ENCODE measurements around the gene HS3ST6. TPM values are rescaled to one million over a fixed set of nuclear protein-coding genes. Genes with fewer than 3 reads are reported as not detected.
A peak's percentile ranks its signal among the peaks of the same experiment; 100 is the strongest.

Gene HS3ST6
- total and polyA plus RNA-seq, 2 of the 13 experiments (the other 11 are each of a cell fraction or from before 2014, with no cell fraction given), result not detected

DNA sequence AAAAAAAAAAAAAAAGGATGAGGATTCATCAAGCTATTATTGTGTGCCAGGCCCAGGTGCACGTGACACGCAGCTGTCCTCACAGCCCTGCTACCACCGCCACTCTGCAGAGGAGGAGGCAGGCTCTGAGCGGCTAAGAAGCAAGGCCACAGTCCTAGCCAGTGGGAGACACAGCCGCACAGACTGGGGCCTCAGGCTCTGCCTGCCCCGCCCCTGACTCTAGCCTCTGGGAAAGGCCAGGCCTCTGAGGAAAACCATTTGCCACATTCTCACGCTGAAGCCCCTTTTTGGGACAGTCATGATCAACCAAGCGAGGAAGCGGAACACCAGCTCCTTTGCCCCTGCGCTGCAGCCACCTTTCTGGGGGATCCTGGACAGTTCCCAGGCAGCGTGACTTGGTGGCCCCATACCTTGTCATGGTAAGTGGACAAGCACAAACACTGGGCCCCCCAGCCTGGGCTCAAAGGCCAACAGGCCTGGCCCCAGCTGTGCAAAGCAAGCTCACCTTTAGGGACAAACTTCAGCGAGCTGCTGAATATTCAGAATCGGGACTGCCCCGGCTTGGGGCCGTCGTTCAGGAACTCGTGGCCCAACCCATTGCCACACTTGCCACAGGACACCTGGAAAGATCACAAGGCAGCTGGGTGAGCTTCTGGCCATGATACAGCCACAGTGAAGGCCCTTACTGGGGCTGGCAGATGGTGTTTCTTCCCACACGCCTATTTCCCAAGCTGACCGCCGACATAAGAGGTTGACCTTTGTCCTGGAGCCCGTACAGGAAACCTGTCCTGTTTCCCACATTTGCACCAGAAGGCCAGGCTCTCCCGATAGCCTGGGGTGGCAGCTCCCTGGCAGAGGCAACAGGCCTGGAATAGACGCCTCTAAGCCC lies 22.3 kb upstream of the HS3ST6 start (continued):
- TF ChIP-seq, protein P1, sequence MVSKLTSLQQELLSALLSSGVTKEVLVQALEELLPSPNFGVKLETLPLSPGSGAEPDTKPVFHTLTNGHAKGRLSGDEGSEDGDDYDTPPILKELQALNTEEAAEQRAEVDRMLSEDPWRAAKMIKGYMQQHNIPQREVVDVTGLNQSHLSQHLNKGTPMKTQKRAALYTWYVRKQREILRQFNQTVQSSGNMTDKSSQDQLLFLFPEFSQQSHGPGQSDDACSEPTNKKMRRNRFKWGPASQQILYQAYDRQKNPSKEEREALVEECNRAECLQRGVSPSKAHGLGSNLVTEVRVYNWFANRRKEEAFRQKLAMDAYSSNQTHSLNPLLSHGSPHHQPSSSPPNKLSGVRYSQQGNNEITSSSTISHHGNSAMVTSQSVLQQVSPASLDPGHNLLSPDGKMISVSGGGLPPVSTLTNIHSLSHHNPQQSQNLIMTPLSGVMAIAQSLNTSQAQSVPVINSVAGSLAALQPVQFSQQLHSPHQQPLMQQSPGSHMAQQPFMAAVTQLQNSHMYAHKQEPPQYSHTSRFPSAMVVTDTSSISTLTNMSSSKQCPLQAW (CRISPR knock-in tag; IDR thresholded peaks at IDR 0.05), result peak; percentile 78; the same call in 1 of the 2 replicates
- TF ChIP-seq, protein P2, sequence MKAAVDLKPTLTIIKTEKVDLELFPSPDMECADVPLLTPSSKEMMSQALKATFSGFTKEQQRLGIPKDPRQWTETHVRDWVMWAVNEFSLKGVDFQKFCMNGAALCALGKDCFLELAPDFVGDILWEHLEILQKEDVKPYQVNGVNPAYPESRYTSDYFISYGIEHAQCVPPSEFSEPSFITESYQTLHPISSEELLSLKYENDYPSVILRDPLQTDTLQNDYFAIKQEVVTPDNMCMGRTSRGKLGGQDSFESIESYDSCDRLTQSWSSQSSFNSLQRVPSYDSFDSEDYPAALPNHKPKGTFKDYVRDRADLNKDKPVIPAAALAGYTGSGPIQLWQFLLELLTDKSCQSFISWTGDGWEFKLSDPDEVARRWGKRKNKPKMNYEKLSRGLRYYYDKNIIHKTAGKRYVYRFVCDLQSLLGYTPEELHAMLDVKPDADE (CRISPR knock-in tag; IDR thresholded peaks at IDR 0.05), result no peak
- peak; percentile 70; the same call in 1 of the 2 replicates for TF ChIP-seq ZNF552 (CRISPR knock-in tag; IDR thresholded peaks at IDR 0.05; ENCODE audit: borderline replicate concordance)
- no peak for TF ChIP-seq ZNF616 (CRISPR knock-in tag; IDR thresholded peaks at IDR 0.05; ENCODE audit: low read depth)
- TF ChIP-seq HDAC2 (CRISPR knock-in tag; IDR thresholded peaks at IDR 0.05), result peak; percentile 57
- no peak for TF ChIP-seq ZNF598 (CRISPR knock-in tag; IDR thresholded peaks at IDR 0.05; ENCODE audit: borderline replicate concordance)
- TF ChIP-seq MAFG (CRISPR knock-in tag; IDR thresholded peaks at IDR 0.05), result no peak
- no peak; the same call in 1 of the 2 replicates for TF ChIP-seq ZNF614 (CRISPR knock-in tag; IDR thresholded peaks at IDR 0.05; ENCODE audit: borderline replicate concordance)
- TF ChIP-seq, protein P3, sequence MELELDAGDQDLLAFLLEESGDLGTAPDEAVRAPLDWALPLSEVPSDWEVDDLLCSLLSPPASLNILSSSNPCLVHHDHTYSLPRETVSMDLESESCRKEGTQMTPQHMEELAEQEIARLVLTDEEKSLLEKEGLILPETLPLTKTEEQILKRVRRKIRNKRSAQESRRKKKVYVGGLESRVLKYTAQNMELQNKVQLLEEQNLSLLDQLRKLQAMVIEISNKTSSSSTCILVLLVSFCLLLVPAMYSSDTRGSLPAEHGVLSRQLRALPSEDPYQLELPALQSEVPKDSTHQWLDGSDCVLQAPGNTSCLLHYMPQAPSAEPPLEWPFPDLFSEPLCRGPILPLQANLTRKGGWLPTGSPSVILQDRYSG (CRISPR knock-in tag; IDR thresholded peaks at IDR 0.05), result no peak; the same call in 1 of the 2 replicates
- peak; percentile 75 for TF ChIP-seq ZNF878 (CRISPR knock-in tag; IDR thresholded peaks at IDR 0.05)
- TF ChIP-seq SMAD1 (CRISPR knock-in tag; IDR thresholded peaks at IDR 0.05; ENCODE audit: borderline replicate concordance, low read depth), result no peak
- TF ChIP-seq HOXA7 (CRISPR knock-in tag; IDR thresholded peaks at IDR 0.05), result no peak
- TF ChIP-seq ZBTB25 (CRISPR knock-in tag; IDR thresholded peaks at IDR 0.05), result peak; percentile 40; the same call in 1 of the 2 replicates
- TF ChIP-seq BRD4 (CRISPR knock-in tag; IDR thresholded peaks at IDR 0.05), result peak; percentile 10; the same call in 1 of the 2 replicates
- TF ChIP-seq, protein P4, sequence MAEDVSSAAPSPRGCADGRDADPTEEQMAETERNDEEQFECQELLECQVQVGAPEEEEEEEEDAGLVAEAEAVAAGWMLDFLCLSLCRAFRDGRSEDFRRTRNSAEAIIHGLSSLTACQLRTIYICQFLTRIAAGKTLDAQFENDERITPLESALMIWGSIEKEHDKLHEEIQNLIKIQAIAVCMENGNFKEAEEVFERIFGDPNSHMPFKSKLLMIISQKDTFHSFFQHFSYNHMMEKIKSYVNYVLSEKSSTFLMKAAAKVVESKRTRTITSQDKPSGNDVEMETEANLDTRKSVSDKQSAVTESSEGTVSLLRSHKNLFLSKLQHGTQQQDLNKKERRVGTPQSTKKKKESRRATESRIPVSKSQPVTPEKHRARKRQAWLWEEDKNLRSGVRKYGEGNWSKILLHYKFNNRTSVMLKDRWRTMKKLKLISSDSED (CRISPR knock-in tag; IDR thresholded peaks at IDR 0.05), result no peak
- TF ChIP-seq ZNF143 (CRISPR knock-in tag; IDR thresholded peaks at IDR 0.05), result peak; percentile 37
- 0 out of 2 replicates have a peak, but pooled peaks have one; percentile 37 for TF ChIP-seq ZSCAN20 (CRISPR knock-in tag; IDR thresholded peaks at IDR 0.05; ENCODE audit: borderline replicate concordance)
- no peak for TF ChIP-seq CC2D1A (CRISPR knock-in tag; IDR thresholded peaks at IDR 0.05)
- TF ChIP-seq IKZF1 (IDR thresholded peaks at IDR 0.05), result no peak
- peak; percentile 60 for TF ChIP-seq ZSCAN31 (CRISPR knock-in tag; IDR thresholded peaks at IDR 0.05; ENCODE audit: low read depth)
- no peak for TF ChIP-seq SMARCE1 (IDR thresholded peaks at IDR 0.05; ENCODE audit: borderline replicate concordance)
